ENCODE data around the gene PLCH1. TPM values are rescaled to one million over a fixed set of nuclear protein-coding genes. Genes with fewer than 3 reads are reported as not detected.

The PLCH1 gene
- total and polyA plus RNA-seq, 2 of the 8 experiments (the other 6 are each of a cell fraction or from before 2014, with no cell fraction given) = 5.8 to 17.2 TPM

DNA sequence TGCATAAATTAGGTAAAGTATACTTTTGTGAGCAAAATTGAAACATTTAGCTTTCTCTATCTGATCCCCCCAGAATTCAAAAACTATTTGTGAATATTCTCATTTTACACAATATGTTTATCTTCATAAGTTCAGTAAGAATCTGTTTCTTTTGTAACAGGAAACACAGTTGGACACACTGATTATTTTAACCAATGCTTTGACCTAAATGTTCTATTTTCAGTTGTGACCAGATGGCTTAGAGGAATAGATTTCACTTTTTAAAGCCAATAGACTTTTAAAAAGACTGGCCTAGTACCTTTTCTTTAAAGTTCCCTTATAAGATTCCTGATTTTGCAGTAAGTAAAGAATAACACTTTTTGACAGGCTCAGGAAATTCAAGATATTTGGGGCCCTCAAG is 377.4 kb downstream of the PLCH1 start:
- H3K9me3 ChIP-seq (ENCODE audit: insufficient read depth in 2 of 2, low read depth in 1 of 2, low read length in 1 of 2) = peaks cover 4% of the 10 kb centered on the region in 2 experiments; a peak in 3 of 4 replicates
- no peak overlapping the region; a peak in 1 of 8 replicates for H3K4me3 ChIP-seq (ENCODE audit: extremely low read depth in 1 of 4, insufficient read depth in 2 of 4, low read depth in 3 of 4, low read length in 4 of 4)
- no peak overlapping the region for H2BK5ac ChIP-seq (ENCODE audit: low read depth, low read length)
- ChIA-PET CTCF (ENCODE audit: partially characterized antibody) (interaction anchor here (0.7 to 1.6 kb wide), 3 partner anchors 14 to 183 kb away, joined by 3 to 5 read pairs (median 5); no protein-coding TSS in a partner anchor), POLR2A (ENCODE audit: partially characterized antibody) (interaction anchor here (1.3 kb wide), 1 partner anchor 8 kb away, joined by 5 read pairs; no protein-coding TSS in a partner anchor)
- H4K8ac ChIP-seq (ENCODE audit: extremely low read depth, insufficient read depth, low read length) = no peak overlapping the region
- no peak overlapping the region for H4K5ac ChIP-seq (ENCODE audit: insufficient read length, low read depth, low read length)
- no peak overlapping the region for H3K23ac ChIP-seq (ENCODE audit: insufficient read length)
- no peaks in the 10 kb centered on the region for H3K79me2 ChIP-seq (ENCODE audit: control insufficient read depth in 1 of 2, insufficient read depth in 2 of 2, low read length in 2 of 2)
- no peak overlapping the region for H3K27ac ChIP-seq (ENCODE audit: low read depth, low read length)
- no peak overlapping the region for H2AFZ ChIP-seq (ENCODE audit: low read length)
- H3K36me3 ChIP-seq (ENCODE audit: control insufficient read depth in 2 of 4, insufficient read depth in 4 of 4, low read length in 3 of 4) = peaks cover 0 to 4% (median 0%) of the 10 kb centered on the region in 4 experiments; a peak in 1 of 8 replicates
- H2AK5ac ChIP-seq (ENCODE audit: low read depth, low read length) = no peak overlapping the region
- H3K4ac ChIP-seq (replicated peaks; ENCODE audit: insufficient read length, low read depth, low read length) = no peak overlapping the region
- peaks cover 0 to 2% (median under 1%) of the 10 kb centered on the region in 4 experiments; a peak in 5 of 7 replicates for H3K27me3 ChIP-seq (replicated peaks in 1 of 4; ENCODE audit: control insufficient read depth in 3 of 4, extremely low read depth in 1 of 4, insufficient read depth in 3 of 4, low read length in 3 of 4)
- H2BK20ac ChIP-seq (ENCODE audit: low read length) = no peak overlapping the region
- H3K4me1 ChIP-seq (replicated peaks in 1 of 4; ENCODE audit: control insufficient read depth in 3 of 4, insufficient read depth in 4 of 4, low read length in 3 of 4) = peaks cover 0 to 30% (median 18%) of the 10 kb centered on the region in 4 experiments; a peak in 5 of 7 replicates
- no peak overlapping the region for H2BK12ac ChIP-seq (ENCODE audit: low read depth, low read length)
- no peaks in the 10 kb centered on the region for H3K23me2 ChIP-seq (ENCODE audit: low read depth, low read length)
- no peak overlapping the region for H2BK15ac ChIP-seq (ENCODE audit: low read length)
- no peak overlapping the region for H2BK120ac ChIP-seq (replicated peaks; ENCODE audit: low read depth, low read length)
- H3K56ac ChIP-seq (replicated peaks; ENCODE audit: insufficient read length, low read depth, low read length) = no peak overlapping the region
- H4K20me1 ChIP-seq (replicated peaks in 1 of 2; ENCODE audit: control insufficient read depth in 1 of 2, insufficient read depth in 2 of 2, low read length in 2 of 2) = no peaks in the 10 kb centered on the region
- H3K18ac ChIP-seq (ENCODE audit: extremely low read depth, low read length) = no peak overlapping the region
- H4K91ac ChIP-seq (replicated peaks; ENCODE audit: insufficient read length, low read length) = no peak overlapping the region
- no peak for FAIRE-seq
- H3K4me2 ChIP-seq (ENCODE audit: insufficient read depth in 1 of 2, low read depth in 2 of 2, low read length in 2 of 2) = no peak overlapping the region
- H3K79me1 ChIP-seq (ENCODE audit: low read depth, low read length) = no peaks in the 10 kb centered on the region
- DNase-seq (ENCODE audit: low read depth in 1 of 2, low spot score in 2 of 2) = no peak
- H3K14ac ChIP-seq (ENCODE audit: insufficient read length) = no peak overlapping the region
- H3K9ac ChIP-seq (replicated peaks in 1 of 4; ENCODE audit: extremely low read depth in 1 of 4, low read depth in 3 of 4, low read length in 3 of 4) = no peak overlapping the region
- TF ChIP-seq BCL11A (IDR thresholded peaks at IDR 0.05; ENCODE audit: low read depth in 2 of 2, low read length in 2 of 2) (no peak), SUZ12 (IDR thresholded peaks at IDR 0.05; ENCODE audit: low read length) (no peak), SIX5 (IDR thresholded peaks at IDR 0.05; ENCODE audit: low read depth, low read length) (no peak), NRF1 (IDR thresholded peaks at IDR 0.05; ENCODE audit: low read depth, low read length) (no peak), SP4 (IDR thresholded peaks at IDR 0.05; ENCODE audit: low read length) (no peak), CHD1 (IDR thresholded peaks at IDR 0.05; ENCODE audit: low read depth, low read length) (no peak), SAP30 (IDR thresholded peaks at IDR 0.05; ENCODE audit: insufficient read depth, insufficient replicate concordance, low read length) (no peak), RAD21 (IDR thresholded peaks at IDR 0.05 in 1 of 2, conservative IDR thresholded peaks at IDR 0.05 in 1 of 2; ENCODE audit: low read depth in 2 of 2, low read length in 2 of 2) (no peak), KDM5A (IDR thresholded peaks at IDR 0.05; ENCODE audit: low read length) (no peak), JUN (IDR thresholded peaks at IDR 0.05; ENCODE audit: low read depth, low read length) (no peak), RXRA (IDR thresholded peaks at IDR 0.05; ENCODE audit: insufficient read depth, low read depth, low read length) (no peak), SP2 (IDR thresholded peaks at IDR 0.05; ENCODE audit: low read length) (no peak)

All from H1 (cell line).